ENCODE results near the gene EBF3.

Gene EBF3

DNA sequence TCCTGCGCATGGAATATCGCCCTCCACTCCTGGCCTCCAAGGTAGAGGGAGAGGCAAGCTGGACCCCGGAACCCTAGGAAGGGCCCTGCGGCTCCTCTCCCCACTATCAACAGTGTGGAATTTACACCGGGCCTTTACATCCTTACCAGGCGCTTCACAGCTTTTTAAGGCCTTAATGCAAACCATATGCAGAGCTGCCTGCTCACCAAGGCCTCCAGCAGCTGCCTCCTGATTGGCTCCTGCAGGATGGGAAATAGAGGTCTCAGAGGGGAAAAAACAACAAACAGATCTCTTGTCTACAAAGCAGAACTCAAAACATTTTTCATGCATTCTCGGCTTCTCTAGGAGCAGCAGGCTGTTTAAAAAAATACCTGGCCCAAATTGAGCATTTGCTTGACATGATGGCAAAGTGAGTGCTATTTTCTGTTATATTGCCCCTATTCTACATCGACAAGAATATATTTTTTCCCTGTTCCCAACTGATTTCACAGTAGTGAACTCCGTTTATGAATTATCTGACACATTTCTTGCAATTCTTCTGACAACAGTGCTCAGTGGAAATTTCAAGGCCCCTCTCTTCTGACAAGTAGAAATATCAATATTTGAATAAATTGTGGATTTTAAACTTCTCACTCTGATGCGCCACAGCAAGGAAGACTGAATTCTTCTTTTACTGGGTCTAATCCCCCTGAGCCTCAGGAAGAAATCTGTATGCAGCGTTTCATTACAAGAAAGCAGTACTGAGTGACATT lies 51.7 kb downstream of the EBF3 start:
- no peak for DNase-seq (ENCODE audit: low spot score)

DNA sequence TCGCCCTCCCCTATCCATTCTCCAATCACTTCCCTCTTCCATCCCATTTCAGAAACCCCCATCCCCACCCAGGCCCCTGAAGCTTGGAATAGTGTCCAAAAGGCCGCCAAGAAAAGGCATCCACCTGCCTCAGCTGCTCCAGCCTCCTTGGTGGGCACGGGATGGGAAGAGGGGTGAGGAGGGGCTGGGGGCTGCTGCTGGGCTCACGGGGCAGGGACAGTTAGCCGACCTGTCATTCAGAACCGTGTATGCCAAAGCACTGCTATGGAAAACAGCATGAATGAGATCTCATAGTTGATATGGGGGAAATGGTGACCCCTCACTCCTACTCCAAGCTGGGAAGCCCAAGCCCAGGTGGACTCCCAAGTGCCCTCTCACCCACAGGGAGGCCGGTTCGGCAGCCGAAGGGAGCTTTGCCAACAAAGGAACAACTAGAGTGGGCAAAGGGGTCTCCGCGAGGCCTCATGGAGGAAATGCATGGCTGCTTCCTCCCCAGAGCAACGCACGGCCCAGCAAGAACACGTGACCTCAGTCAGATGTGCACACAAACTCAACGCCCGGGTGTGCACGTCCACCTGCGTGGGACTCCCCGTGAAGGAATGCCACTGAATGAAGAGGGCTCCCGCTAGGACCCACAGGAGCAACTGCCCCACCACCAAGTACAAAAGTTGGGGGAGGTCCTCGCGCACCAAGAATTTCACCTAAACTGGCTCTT lies 52.5 kb downstream of the EBF3 start:
- no peak for DNase-seq (ENCODE audit: low spot score)

DNA sequence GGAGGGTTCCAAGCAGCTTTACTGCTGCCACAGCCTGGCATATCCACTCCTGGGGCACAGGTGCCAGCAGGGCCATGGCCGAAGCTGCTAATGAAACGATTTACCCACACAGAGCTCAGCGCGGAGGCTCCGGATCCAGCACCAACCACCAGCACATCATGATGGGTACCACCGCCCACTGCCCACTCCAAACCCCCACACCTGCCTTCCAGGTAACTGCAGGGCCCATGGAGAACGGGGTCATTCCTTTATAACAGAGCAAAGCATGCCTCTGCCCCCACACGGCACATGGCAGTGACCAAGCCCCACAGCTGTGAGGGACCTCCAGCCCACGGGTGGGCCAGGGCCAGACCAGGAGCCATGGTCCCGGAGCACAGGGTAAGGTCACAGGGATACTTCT lies 53.2 kb downstream of the EBF3 start:
- DNase-seq (ENCODE audit: low spot score), result no peak

DNA sequence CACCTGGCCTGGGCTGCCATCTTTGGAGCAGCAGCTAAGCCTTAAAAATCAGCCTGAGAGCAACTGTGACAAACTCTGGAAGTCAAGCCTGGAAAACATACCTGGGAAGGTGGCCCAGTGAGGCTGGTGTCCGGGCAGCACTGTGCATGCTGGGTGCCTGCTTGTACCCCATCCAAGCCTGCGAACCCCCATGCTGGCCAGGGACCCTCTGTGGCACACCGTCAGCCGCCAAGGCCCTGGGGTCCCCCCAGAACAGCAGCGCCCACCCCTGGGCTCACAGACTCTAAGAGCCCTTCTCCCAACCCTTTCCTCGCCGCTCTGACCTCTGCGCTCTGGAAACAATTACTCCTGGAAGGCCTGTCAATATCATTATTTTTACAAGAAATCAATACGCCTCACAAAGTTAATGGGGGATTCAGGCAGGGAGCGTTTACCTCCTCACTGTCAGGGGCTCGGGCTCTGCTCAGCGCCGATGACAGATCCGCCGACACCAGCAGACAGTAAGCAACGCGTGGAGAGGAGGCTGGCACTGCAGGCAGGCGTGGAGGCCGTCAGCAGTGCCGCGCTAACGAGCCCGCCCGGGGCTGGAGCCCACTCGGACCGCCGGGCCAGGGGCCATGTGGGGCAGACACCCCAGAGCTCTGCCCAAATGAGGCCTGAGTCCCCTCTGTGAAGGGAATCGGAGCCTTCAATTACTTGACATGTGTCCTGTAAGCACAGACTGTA lies 54.4 kb downstream of the EBF3 start:
- DNase-seq (ENCODE audit: low spot score), result no peak

DNA sequence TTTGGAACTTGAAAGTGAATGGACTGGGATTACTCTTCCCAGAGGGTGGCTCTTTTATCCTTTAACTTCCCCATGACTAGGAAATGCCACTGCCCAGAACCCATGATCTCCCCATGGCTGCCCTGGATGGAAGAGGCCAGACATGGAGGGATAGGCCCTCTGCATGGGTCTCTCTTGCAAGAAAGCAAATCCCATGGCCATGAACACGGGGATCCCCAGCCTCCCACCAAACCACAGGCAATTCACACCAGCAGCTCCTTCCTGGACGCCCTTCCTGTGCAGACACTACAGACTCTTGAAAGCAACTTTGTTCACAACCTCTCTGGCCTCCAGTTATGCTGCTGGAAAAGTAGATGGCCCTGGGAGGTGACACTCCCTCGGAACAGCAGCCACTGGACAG lies 55.0 kb downstream of the EBF3 start:
- no peak for DNase-seq (ENCODE audit: low spot score)

DNA sequence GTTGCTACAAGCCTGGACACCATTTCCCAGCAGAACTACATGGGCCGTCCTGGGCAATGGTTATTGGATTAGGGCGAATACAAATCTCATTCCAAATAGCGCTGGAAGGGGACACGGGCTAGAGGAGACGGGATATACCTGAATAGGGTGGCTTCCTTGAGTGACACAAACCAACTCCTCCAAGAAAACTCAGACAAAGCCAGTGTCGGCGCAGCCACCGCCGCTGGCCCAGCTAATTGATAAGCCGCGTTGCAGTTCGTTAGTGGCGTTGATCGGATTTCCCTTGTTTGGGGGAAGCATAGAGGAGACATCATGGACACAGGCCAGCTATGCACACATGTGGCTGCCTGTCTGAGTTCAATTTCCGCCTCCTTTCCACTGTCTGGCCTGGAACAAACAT lies 55.7 kb downstream of the EBF3 start:
- no peak for DNase-seq (ENCODE audit: low spot score)

- DNase-seq (ENCODE audit: low spot score), result no peak
Measured at GRCh38 chr10:129905553-129905952, 58.5 kb downstream of the EBF3 start.

- DNase-seq (ENCODE audit: low spot score), result no peak
Measured at GRCh38 chr10:129904323-129904722, 59.8 kb downstream of the EBF3 start.

- no peak for DNase-seq (ENCODE audit: low spot score)
Measured at GRCh38 chr10:129901389-129902006, 62.6 kb downstream of the EBF3 start.

- DNase-seq (ENCODE audit: low spot score), result no peak
Measured at GRCh38 chr10:129900825-129901224, 63.2 kb downstream of the EBF3 start.

- no peak for DNase-seq (ENCODE audit: low spot score)
Measured at GRCh38 chr10:129899276-129900130, 64.6 kb downstream of the EBF3 start.

DNA sequence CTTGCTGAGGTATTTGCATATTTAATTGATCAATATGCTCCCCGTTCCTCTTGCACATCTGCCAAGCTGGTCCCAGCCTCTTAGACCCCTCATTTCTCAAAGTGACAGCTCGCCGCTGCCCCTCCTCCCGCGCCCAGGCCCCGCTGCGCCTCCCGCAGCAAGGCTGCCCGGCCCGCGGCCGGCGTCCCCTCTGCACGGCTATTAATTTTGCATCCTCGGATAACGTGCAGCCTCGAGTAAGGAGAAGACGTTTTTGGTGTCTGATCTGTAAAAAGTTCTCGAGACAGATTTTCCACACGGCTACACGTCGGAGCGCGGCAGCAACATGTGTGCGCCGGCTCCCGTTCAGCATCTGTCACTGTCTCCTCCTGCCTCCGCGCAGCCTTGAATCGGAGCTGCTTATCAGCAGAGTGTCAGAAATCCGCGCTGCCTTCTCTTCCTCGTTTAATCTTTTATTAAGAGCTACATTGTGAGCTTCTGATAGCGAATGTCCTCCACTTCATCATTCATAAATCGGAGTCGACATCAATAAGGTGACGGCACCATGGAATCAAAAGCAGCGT lies 65.3 kb downstream of the EBF3 start:
- no peak for DNase-seq (ENCODE audit: low spot score)

- DNase-seq (ENCODE audit: low spot score), result no peak
Measured at GRCh38 chr10:129897871-129898626, 66.0 kb downstream of the EBF3 start.

- no peak for DNase-seq (ENCODE audit: low spot score)
Measured at GRCh38 chr10:129896860-129897200, 67.2 kb downstream of the EBF3 start.

DNA sequence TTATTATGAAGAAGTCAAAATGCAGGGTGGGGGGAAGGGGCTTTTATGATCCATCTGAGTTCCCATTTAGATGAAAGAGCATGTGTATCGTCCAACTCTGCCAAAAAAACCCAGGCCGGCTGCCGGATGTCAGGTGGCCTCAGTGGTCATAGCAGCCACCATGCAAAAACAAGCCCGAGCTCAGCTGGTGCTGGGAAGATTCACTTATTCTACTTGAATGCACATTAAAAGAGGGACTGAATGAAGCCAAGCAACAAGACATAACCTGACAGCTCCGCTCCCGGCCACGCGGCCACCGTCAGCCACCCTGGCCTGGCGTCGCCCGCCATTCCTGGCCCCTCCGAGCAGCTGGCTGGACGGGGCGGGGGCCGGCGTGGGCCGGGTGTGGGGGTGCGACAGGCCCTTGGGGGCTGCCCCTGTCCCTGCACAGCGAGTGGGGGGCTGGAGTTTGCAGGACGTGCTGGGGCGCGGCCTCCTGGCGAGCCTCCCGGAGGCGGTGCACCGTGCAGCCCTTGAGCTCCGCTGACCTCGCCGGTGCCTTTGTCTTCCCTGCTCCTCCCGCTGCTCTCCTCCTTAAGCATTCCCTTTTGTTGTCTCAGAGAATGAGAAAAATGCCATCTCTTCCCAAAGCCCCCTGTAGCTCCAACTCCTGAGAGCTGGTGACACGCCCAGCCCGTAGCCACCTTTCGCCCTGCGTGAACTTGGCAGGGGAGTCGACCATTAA lies 67.8 kb downstream of the EBF3 start:
- no peak for DNase-seq (ENCODE audit: low spot score)

DNA sequence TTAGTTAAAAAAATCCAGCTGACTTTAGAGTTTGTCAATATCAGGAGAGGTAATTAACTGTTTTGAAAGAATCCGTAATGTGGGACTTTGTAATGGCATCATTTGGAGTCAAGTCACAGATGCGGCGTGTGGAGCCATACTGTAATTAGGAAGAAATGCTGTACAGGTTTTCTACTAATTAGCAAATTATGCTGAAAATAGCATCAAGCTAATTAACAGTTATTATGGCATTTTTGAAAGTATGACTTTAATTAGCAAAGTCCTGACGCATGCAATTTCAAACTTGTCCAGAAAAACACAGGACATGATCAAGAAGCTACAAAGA lies 68.3 kb downstream of the EBF3 start:
- no peak for DNase-seq (ENCODE audit: low spot score)

DNA sequence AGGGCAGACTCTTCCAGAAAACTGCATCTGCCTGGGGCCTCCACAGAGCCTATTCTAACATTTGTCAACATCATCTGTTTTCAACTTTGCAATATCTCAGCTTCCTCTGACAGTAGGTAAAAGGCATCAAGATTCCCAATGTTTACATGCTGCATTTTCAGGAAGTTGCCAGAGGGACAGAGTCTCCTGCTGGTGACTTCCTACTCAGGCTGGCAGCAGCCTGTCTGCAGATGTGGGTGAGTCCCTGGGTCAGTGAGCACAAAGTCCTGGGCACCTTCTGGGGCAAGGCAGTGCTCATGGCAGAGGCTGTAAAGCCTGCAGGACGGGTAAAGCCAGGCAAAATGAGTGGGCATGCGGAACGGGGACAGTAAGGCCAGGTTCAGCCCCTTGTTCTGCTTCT lies 69.4 kb downstream of the EBF3 start:
- no peak for DNase-seq (ENCODE audit: low spot score)

GRCh38 chr10:129893104-129894089 lies 70.7 kb downstream of the EBF3 start:
- no peak for DNase-seq (ENCODE audit: low spot score)

- DNase-seq (ENCODE audit: low spot score), result no peak
Measured at GRCh38 chr10:129892548-129893052, 71.5 kb downstream of the EBF3 start.

All from kidney capillary endothelial cell (primary cell).